HepG2 (cell line): ENCODE measurements around the gene PCCB. TPM values are rescaled to one million over a fixed set of nuclear protein-coding genes. Genes with fewer than 3 reads are reported as not detected.
A peak's percentile ranks its signal among the peaks of the same experiment; 100 is the strongest.

Source experiments
- ATAC-seq: fragments of 200-7000 bp; cut with Tn5 transposase; 3 replicates; pipeline ENCODE4 v1.9.1; 2020; ENCODE audit warnings: mild to moderate bottlenecking, moderate library complexity
- BruUV-seq: library from RNA; stranded (reverse); fragments of 400-500 nt; replicated peaks from 2 replicates; lab custom pipeline; 2021; lab: Mats Ljungman, UMichigan
- CTCF ChIA-PET: fragments of 300-600 bp; formaldehyde crosslinking; extraction: SDS; loops from one replicate; lab custom pipeline; 2021; ENCODE audit warnings: low total read pairs, inconsistent platforms, low intra/inter-chr PET ratio; lab: Yijun Ruan, JAX
- POLR2A ChIA-PET: fragments of 350-600 bp; sonication (Branson Sonifier 250); formaldehyde crosslinking; loops from one replicate; lab custom pipeline; 2020; ENCODE audit warnings: antibody characterized with exemption, inconsistent platforms; lab: Yijun Ruan, JAX
- DNase-seq: peaks from one replicate; pipeline ENCODE4 v3.0.0-alpha.2; 2015; ENCODE audit warnings: low spot score
- FAIRE-seq: peaks from 3 replicates; lab custom pipeline; 2011; peaks lifted over from hg19 to GRCh38; lab: Jason Lieb, UNC
- H2AFZ ChIP-seq: one replicate; pipeline ENCODE4 v1.6.1; 2011; ENCODE audit warnings: low read length, inconsistent platforms
- H3K27ac ChIP-seq: fragments of 300-600 bp; 3 replicates; pipeline ENCODE4 v1.8.0; 2011; ENCODE audit warnings: mixed run types, mild to moderate bottlenecking, mixed read lengths, low read length, inconsistent platforms; ENCODE audit not compliant: insufficient read depth; ENCODE audit errors: extremely low read length
- H3K27me3 ChIP-seq, 2 experiments: fragments of 200-600 bp in 1 of 2; 2 replicates in 1 of 2; 3 replicates in 1 of 2; pipeline versions ENCODE4 v1.6.0 to v1.8.0; 2011; ENCODE audit warnings: low read length in 2 of 2, mild to moderate bottlenecking in 2 of 2, moderate library complexity in 2 of 2, inconsistent platforms in 1 of 2; ENCODE audit not compliant: insufficient read depth in 2 of 2, control insufficient read depth in 1 of 2
- H3K36me3 ChIP-seq, 2 experiments: fragments of 200-600 bp in 1 of 2; replicated peaks in 1 of 2; 2 replicates in 1 of 2; 3 replicates in 1 of 2; pipeline versions ENCODE4 v1.5.1 to v1.8.0; 2011; ENCODE audit warnings: low read length in 2 of 2, inconsistent platforms in 1 of 2; ENCODE audit not compliant: insufficient read depth in 2 of 2, control insufficient read depth in 1 of 2
- H3K4me1 ChIP-seq: 2 replicates; pipeline ENCODE4 v1.5.1; 2012; ENCODE audit warnings: low read length, inconsistent platforms; ENCODE audit not compliant: insufficient read depth
- H3K4me2 ChIP-seq: 2 replicates; pipeline ENCODE4 v1.6.0; 2011; ENCODE audit warnings: low read depth, low read length, inconsistent platforms
- H3K4me3 ChIP-seq, 3 experiments: fragments of 200-600 bp in 1 of 3; sonication (generic), shearing (Covaris generic) in 1 of 3; replicated peaks in 1 of 3; 2 replicates each; pipeline ENCODE4 v1.5.1; 2011 to 2016; ENCODE audit warnings: low read length in 3 of 3, inconsistent platforms in 2 of 3, low read depth in 2 of 3, mild to moderate bottlenecking in 2 of 3, control low read depth in 1 of 3, mixed read lengths in 1 of 3; ENCODE audit not compliant: insufficient read depth in 1 of 3
- H3K79me2 ChIP-seq: one replicate; pipeline ENCODE4 v1.6.1; 2011; ENCODE audit warnings: low read length, inconsistent platforms; ENCODE audit not compliant: insufficient read depth
- H3K9ac ChIP-seq: 2 replicates; pipeline ENCODE4 v1.6.0; 2011; ENCODE audit warnings: mild to moderate bottlenecking, low read depth, low read length, inconsistent platforms; ENCODE audit not compliant: insufficient read depth
- H3K9me3 ChIP-seq: 2 replicates; pipeline ENCODE4 v1.5.1; 2012; ENCODE audit warnings: mild to moderate bottlenecking, low read length
- H4K20me1 ChIP-seq: 2 replicates; pipeline ENCODE4 v1.6.0; 2011; ENCODE audit warnings: inconsistent platforms, mild to moderate bottlenecking, low read length, moderate library complexity; ENCODE audit not compliant: insufficient read depth
- ARNTL ChIP-seq: sonication (generic); formaldehyde crosslinking; IDR thresholded peaks from 2 replicates; pipeline ENCODE4 v1.4.0; 2020; ENCODE audit warnings: mild to moderate bottlenecking, missing genetic modification reagents
- FOXP1 ChIP-seq, 2 experiments: fragments of 450-650 bp in 1 of 2; IDR thresholded peaks; 2 replicates each; pipeline ENCODE4 v1.6.1; 2017 to 2018; ENCODE audit warnings: antibody characterized with exemption in 1 of 2
- HMGXB3 ChIP-seq: sonication (generic); formaldehyde crosslinking; IDR thresholded peaks from 2 replicates; pipeline ENCODE4 v1.4.0; 2020; ENCODE audit warnings: missing genetic modification reagents, borderline replicate concordance
- LBX2 ChIP-seq: sonication (generic); formaldehyde crosslinking; IDR thresholded peaks from 2 replicates; pipeline ENCODE4 v1.5.0; 2020; ENCODE audit warnings: missing genetic modification reagents, mild to moderate bottlenecking, borderline replicate concordance
- MAFF ChIP-seq: IDR thresholded peaks from 2 replicates; pipeline ENCODE4 v1.6.1; 2011; ENCODE audit warnings: low read depth, low read length, improper control_type of control experiment
- NPAS2 ChIP-seq: sonication (generic); formaldehyde crosslinking; IDR thresholded peaks from 2 replicates; pipeline ENCODE4 v1.8.0; 2022; ENCODE audit warnings: mild to moderate bottlenecking, missing genetic modification reagents, borderline replicate concordance
- PRDM10 ChIP-seq: sonication (generic); formaldehyde crosslinking; IDR thresholded peaks from 2 replicates; pipeline ENCODE4 v1.4.0; 2020; ENCODE audit warnings: low read depth, missing genetic modification reagents
- RARG ChIP-seq: sonication (generic); formaldehyde crosslinking; IDR thresholded peaks from 2 replicates; pipeline ENCODE4 v1.4.0; 2020; ENCODE audit warnings: low read depth, mild to moderate bottlenecking, missing genetic modification reagents
- SETDB1 ChIP-seq: sonication (generic); formaldehyde crosslinking; IDR thresholded peaks from 2 replicates; pipeline ENCODE4 v1.5.1; 2020; ENCODE audit warnings: missing genetic modification reagents, mild to moderate bottlenecking, borderline replicate concordance
- SMC3 ChIP-seq: IDR thresholded peaks from 2 replicates; pipeline ENCODE4 v1.6.1; 2011; ENCODE audit warnings: low read length, improper control_type of control experiment
- ZNF10 ChIP-seq: sonication (generic); formaldehyde crosslinking; IDR thresholded peaks from 2 replicates; pipeline ENCODE4 v1.4.0; 2020; ENCODE audit warnings: mild to moderate bottlenecking, low read depth, missing genetic modification reagents, borderline replicate concordance
- ZNF547 ChIP-seq: sonication (generic); formaldehyde crosslinking; IDR thresholded peaks from 2 replicates; pipeline ENCODE4 v1.5.1; 2020; ENCODE audit warnings: mild to moderate bottlenecking, missing genetic modification reagents
- ZNF556 ChIP-seq: sonication (generic); formaldehyde crosslinking; IDR thresholded peaks from 2 replicates; pipeline ENCODE4 v1.4.0; 2020; ENCODE audit warnings: mild to moderate bottlenecking, missing genetic modification reagents, borderline replicate concordance
- ZNF569 ChIP-seq: sonication (generic); formaldehyde crosslinking; IDR thresholded peaks from 2 replicates; pipeline ENCODE4 v1.5.0; 2020; ENCODE audit warnings: mild to moderate bottlenecking, missing genetic modification reagents, moderate library complexity, borderline replicate concordance
- WGBS: methylation state at CpG from one replicate; pipeline ENCODE4 v1.1.6; 2017; ENCODE audit warnings: low lambda C conversion rate; 5-methylcytosine and 5-hydroxymethylcytosine counted together
- in situ Hi-C: cut with HindIII; loops from 2 replicates; pipeline ENCODE4 v1.10.0; 2017; ENCODE audit warnings: low pct_unique_long_range_greater_than_20kb; ENCODE audit not compliant: extremely low pct_ligation_motif_present
- intact Hi-C: fragments of 100-400 bp; cut with micrococcal nuclease; formaldehyde crosslinking; loops from one replicate; pipeline ENCODE4 v1.10.0; 2022; ENCODE audit not compliant: unreplicated experiment
- polyA plus RNA-seq, 8 experiments: library from polyadenylated mRNA; depleted of rRNA in 3 of 8; stranded (reverse) in 7 of 8; unstranded in 1 of 8; fragments of >200 nt; fragmentation: Illumina TruSeq in 4 of 8; extraction: Trizol in 4 of 8; gene quantifications; 2 replicates each; pipeline versions ENCODE4 v1.2.1 to v1.2.3, GENCODE V29; 2011 to 2016; ENCODE audit warnings: low read depth in 4 of 8, missing spikeins in 1 of 8, mixed read lengths in 1 of 8; ENCODE audit not compliant: insufficient read depth in 1 of 8
- total RNA-seq, 5 experiments: library from RNA; depleted of rRNA; stranded (reverse); fragments of >200 nt; fragmentation: Illumina TruSeq; extraction: Trizol; gene quantifications; 2 replicates each; pipeline ENCODE4 v1.2.3, GENCODE V29; 2016; ENCODE audit warnings: low read depth in 1 of 5

Gene PCCB
- total and polyA plus RNA-seq, 2 of the 13 experiments (the other 11 are each of a cell fraction or from before 2014, with no cell fraction given), result 84.1 to 88.7 TPM

- DNase-seq (no peak), ATAC-seq (peak; percentile 47), FAIRE-seq (no peak)
- H3K9ac ChIP-seq, result no peak overlapping the region
- ChIA-PET CTCF (no interaction called here), POLR2A (no interaction called here)
- H3K9me3 ChIP-seq, result no peaks in the 10 kb centered on the region
- TF ChIP-seq ZNF547 (CRISPR knock-in tag) (no peak), ZNF569 (CRISPR knock-in tag) (no peak), HMGXB3 (no peak), SMC3 (no peak), LBX2 (CRISPR knock-in tag) (no peak), FOXP1 (IDR thresholded peaks at IDR 0.05) (no peak), FOXP1 (CRISPR knock-in tag; IDR thresholded peaks at IDR 0.05) (no peak), MAFF (no peak), RARG (no peak), ZNF556 (CRISPR knock-in tag) (no peak), ARNTL (CRISPR knock-in tag) (no peak), SETDB1 (CRISPR knock-in tag) (no peak), NPAS2 (CRISPR knock-in tag) (no peak), PRDM10 (no peak), ZNF10 (CRISPR knock-in tag) (no peak)
- WGBS, result 94% methylated on average over 3 of the region's 4 CpGs
- no peaks in the 10 kb centered on the region for H3K4me1 ChIP-seq
- BruUV-seq, result no TSS peak
- no peaks in the 10 kb centered on the region for H4K20me1 ChIP-seq
- no peak overlapping the region for H3K27ac ChIP-seq
- intact Hi-C loops, result no loop called here
- H3K36me3 ChIP-seq, result peaks cover 2 to 19% of the 10 kb centered on the region in 2 experiments; a peak in 4 of 5 replicates
- peaks cover 20% of the 10 kb centered on the region for H3K79me2 ChIP-seq
- no peak overlapping the region for H3K4me2 ChIP-seq
- H3K27me3 ChIP-seq, result no peaks in the 10 kb centered on the region
- H3K4me3 ChIP-seq, result no peak overlapping the region
- no peak overlapping the region for H2AFZ ChIP-seq
- in situ Hi-C loops, result no loop called here
These were observed 26.1 kb downstream of the PCCB start for GRCh38 chr3:136276049-136276755.
